Gastroesophageal sphincter (tissue), 4 donors: Measurements from ENCODE around the gene MTIF3. TPM values are rescaled to one million over a fixed set of nuclear protein-coding genes. Genes with fewer than 3 reads are reported as not detected.
A peak's percentile ranks its signal among the peaks of the same experiment; 100 is the strongest.

Experiments
- ATAC-seq: fragments of 150-250 bp; one replicate; pipeline ENCODE4 v1.9.1; 2016; ENCODE audit warnings: mild to moderate bottlenecking, moderate library complexity
- H3K27ac ChIP-seq, 4 donors: fragments of 200-600 bp; sonication (generic) in 3 of 4; 1 replicate in 3 of 4; 2 replicates in 1 of 4; pipeline ENCODE4 v1.5.1; 2016 to 2019
- H3K27me3 ChIP-seq: fragments of 200-600 bp; sonication (generic); one replicate; pipeline ENCODE4 v1.5.1; 2019
- H3K36me3 ChIP-seq, 2 donors: fragments of 200-600 bp; sonication (generic); one replicate each; pipeline ENCODE4 v1.5.1; 2019; ENCODE audit warnings: control low read depth in 1 of 2
- H3K4me1 ChIP-seq, 3 donors: fragments of 200-600 bp; sonication (generic); 1 replicate in 2 of 3; 2 replicates in 1 of 3; pipeline ENCODE4 v1.5.1; 2016 to 2019; ENCODE audit warnings: control low read depth in 2 of 3
- H3K4me3 ChIP-seq, 2 donors: fragments of 200-600 bp; sonication (generic); one replicate each; pipeline ENCODE4 v1.5.1; 2019; ENCODE audit warnings: mild to moderate bottlenecking in 1 of 2, moderate library complexity in 1 of 2
- H3K9me3 ChIP-seq, 3 donors: fragments of 200-600 bp; sonication (generic); one replicate each; pipeline ENCODE4 v1.5.1; 2017 to 2019; ENCODE audit warnings: control low read depth in 2 of 3
- CTCF ChIP-seq, 4 experiments: fragments of 200-600 bp in 2 of 4; fragments of 450-650 bp in 2 of 4; sonication (generic) in 1 of 4; IDR thresholded peaks; one replicate each; pipeline ENCODE4 v1.5.1; 2017 to 2019; ENCODE audit warnings: antibody characterized with exemption in 4 of 4, mild to moderate bottlenecking in 2 of 4, moderate library complexity in 2 of 4
- EP300 ChIP-seq: sonication (generic); formaldehyde crosslinking; IDR thresholded peaks from one replicate; pipeline ENCODE4 v1.6.1; 2017; ENCODE audit warnings: antibody characterized with exemption, mild to moderate bottlenecking
- POLR2A ChIP-seq, 2 donors: fragments of 450-650 bp; IDR thresholded peaks; one replicate each; pipeline ENCODE4 v1.6.1; 2017; ENCODE audit warnings: antibody characterized with exemption in 2 of 2, mild to moderate bottlenecking in 2 of 2, moderate library complexity in 1 of 2
- POLR2AphosphoS5 ChIP-seq: sonication (generic); formaldehyde crosslinking; IDR thresholded peaks from one replicate; pipeline ENCODE4 v1.6.1; 2017; ENCODE audit warnings: antibody characterized with exemption
- WGBS, 2 donors: methylation state at CpG; one replicate each; pipeline ENCODE4 v1.1.5; 2018; ENCODE audit warnings: low coverage in 1 of 2; 5-methylcytosine and 5-hydroxymethylcytosine counted together
- total RNA-seq, 4 donors: library from RNA; depleted of rRNA; stranded (reverse); fragments of >200 nt; gene quantifications; one replicate each; pipeline ENCODE4 v1.1.0, GENCODE V29; 2016

The MTIF3 gene
- total RNA-seq, 4 donors from 2014 or later, result 40.1 to 72.0 (median 56.3) TPM

GRCh38 chr13:27455331-27455855, 5.0 kb upstream of the MTIF3 start:
- Histone ChIP-seq H3K4me3 (peak overlapping the region in 1 of 2 donors; percentile 10), H3K36me3 (no peaks in the 10 kb centered on the region), H3K27ac (peak overlapping the region in 1 of 4 donors; percentile 8)

GRCh38 chr13:27450921-27451471, 632 bp upstream of the MTIF3 start:
- Histone ChIP-seq H3K9me3 (no peaks in the 10 kb centered on the region), H3K4me1 (peaks cover 4 to 43% (median 18%) of the 10 kb centered on the region in 3 donors), H3K4me3 (peak overlapping the region; percentile 92 to 94), H3K27me3 (no peaks in the 10 kb centered on the region), H3K27ac (peak overlapping the region; percentile 97 to 100 (median 99)), H3K36me3 (no peaks in the 10 kb centered on the region)
- 0% methylated on average over 7 to 21 of the region's 34 CpGs for WGBS, 2 donors
- ATAC-seq, result peak; percentile 30
- peak in 1 of 4 experiments; percentile 7 for TF ChIP-seq CTCF (IDR thresholded peaks at IDR 0.05)
- TF ChIP-seq POLR2A (IDR thresholded peaks at IDR 0.05), result no peak
- TF ChIP-seq POLR2AphosphoS5, result peak; percentile 49

More at GRCh38 chr13:27455331-27455855, 5.0 kb upstream of the MTIF3 start:
- Histone ChIP-seq H3K9me3 (no peaks in the 10 kb centered on the region), H3K4me1 (peaks cover 0 to 11% (median 4%) of the 10 kb centered on the region in 3 donors), H3K27me3 (no peaks in the 10 kb centered on the region)
- TF ChIP-seq EP300 (no peak), POLR2AphosphoS5 (no peak), POLR2A (IDR thresholded peaks at IDR 0.05) (no peak), CTCF (IDR thresholded peaks at IDR 0.05) (no peak)
- ATAC-seq, result no peak
- 40% methylated on average over 3 of the region's 5 CpGs; no CpG with 5 or more reads in 1 of the 2 donors for WGBS, 2 donors

- H3K4me1 ChIP-seq, result peaks cover 4 to 40% (median 14%) of the 10 kb centered on the region in 3 donors
- no peaks in the 10 kb centered on the region for H3K9me3 ChIP-seq
- WGBS, 2 donors, result 41 to 46% methylated on average over 15 of the region's 15 CpGs
- TF ChIP-seq CTCF (IDR thresholded peaks at IDR 0.05), result no peak
- no peak for TF ChIP-seq POLR2AphosphoS5
- no peak for TF ChIP-seq EP300
- TF ChIP-seq POLR2A (IDR thresholded peaks at IDR 0.05), result no peak
- H3K36me3 ChIP-seq, result no peaks in the 10 kb centered on the region
- H3K4me3 ChIP-seq, result peak overlapping the region; percentile 92 to 94
- peak overlapping the region; percentile 97 to 100 (median 99) for H3K27ac ChIP-seq
- H3K27me3 ChIP-seq, result no peaks in the 10 kb centered on the region
- ATAC-seq, result no peak
Measured at GRCh38 chr13:27449081-27449603, 1.2 kb downstream of the MTIF3 start.

GRCh38 chr13:27448308-27448707, 2.1 kb downstream of the MTIF3 start:
- WGBS, 2 donors, result 80 to 95% methylated on average over 4 of the region's 4 CpGs
- Histone ChIP-seq H3K9me3 (no peaks in the 10 kb centered on the region), H3K27ac (peak overlapping the region in 3 of 4 donors; percentile 12 to 100 (median 98))

More at GRCh38 chr13:27448308-27448707, 2.1 kb downstream of the MTIF3 start:
- Histone ChIP-seq H3K4me3 (no peak overlapping the region), H3K27me3 (no peaks in the 10 kb centered on the region), H3K4me1 (peaks cover 4 to 40% (median 14%) of the 10 kb centered on the region in 3 donors), H3K36me3 (no peaks in the 10 kb centered on the region)
- ATAC-seq, result no peak
- TF ChIP-seq CTCF (IDR thresholded peaks at IDR 0.05), result no peak
